Uterus (tissue), 2 donors: ENCODE measurements around the gene C4orf50.

ENCODE experiments used
- POLR2A ChIP-seq, 2 donors: fragments of 450-650 bp; IDR thresholded peaks; one replicate each; pipeline ENCODE4 v1.6.1; 2016; ENCODE audit warnings: antibody characterized with exemption in 2 of 2, mild to moderate bottlenecking in 1 of 2, moderate library complexity in 1 of 2
- TF ChIP-seq, protein P1 (sequence below), 4 experiments: fragments of 200-600 bp in 2 of 4; fragments of 450-650 bp in 2 of 4; sonication (generic) in 2 of 4; IDR thresholded peaks; one replicate each; pipeline ENCODE4 v1.5.1; 2016 to 2019; ENCODE audit warnings: antibody characterized with exemption in 4 of 4, mild to moderate bottlenecking in 2 of 4, moderate library complexity in 1 of 4

DNA sequence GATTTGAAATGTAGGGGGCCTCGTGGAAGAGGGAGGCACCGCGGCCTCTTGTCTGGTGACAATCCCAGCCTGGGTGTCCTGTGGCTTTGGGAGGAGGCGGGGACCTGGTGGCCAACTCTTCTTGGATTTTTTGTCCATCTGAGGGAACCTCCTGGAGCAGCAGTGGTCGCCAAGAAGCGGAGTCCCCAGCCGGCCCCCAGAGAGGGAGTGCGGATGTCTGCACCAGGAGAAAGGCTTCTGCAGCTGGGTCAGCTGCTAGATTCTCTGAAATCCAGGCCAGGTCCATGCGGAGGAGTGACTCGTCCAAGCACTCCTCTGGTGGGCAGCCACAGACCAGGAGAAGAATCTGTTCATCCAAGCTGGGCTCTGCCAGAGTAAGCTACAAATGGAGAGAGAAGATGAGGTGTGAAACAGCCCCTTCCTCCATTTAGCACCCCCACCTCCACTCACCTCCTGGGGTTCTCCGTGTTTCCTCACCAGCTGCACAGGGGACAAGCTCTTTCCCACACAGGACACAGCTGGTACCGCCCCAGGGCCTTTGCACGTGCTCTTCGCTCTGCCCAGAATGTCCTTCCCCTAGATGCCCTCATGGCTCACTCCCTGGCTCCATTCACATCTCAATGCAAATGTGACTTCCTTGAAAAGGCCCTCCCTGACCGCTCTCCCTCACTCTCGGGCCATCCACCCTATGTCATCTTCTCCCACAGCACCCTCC, 27.6 kb downstream of the C4orf50 start:
- TF ChIP-seq, protein P1, sequence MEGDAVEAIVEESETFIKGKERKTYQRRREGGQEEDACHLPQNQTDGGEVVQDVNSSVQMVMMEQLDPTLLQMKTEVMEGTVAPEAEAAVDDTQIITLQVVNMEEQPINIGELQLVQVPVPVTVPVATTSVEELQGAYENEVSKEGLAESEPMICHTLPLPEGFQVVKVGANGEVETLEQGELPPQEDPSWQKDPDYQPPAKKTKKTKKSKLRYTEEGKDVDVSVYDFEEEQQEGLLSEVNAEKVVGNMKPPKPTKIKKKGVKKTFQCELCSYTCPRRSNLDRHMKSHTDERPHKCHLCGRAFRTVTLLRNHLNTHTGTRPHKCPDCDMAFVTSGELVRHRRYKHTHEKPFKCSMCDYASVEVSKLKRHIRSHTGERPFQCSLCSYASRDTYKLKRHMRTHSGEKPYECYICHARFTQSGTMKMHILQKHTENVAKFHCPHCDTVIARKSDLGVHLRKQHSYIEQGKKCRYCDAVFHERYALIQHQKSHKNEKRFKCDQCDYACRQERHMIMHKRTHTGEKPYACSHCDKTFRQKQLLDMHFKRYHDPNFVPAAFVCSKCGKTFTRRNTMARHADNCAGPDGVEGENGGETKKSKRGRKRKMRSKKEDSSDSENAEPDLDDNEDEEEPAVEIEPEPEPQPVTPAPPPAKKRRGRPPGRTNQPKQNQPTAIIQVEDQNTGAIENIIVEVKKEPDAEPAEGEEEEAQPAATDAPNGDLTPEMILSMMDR (IDR thresholded peaks at IDR 0.05), result no peak
- TF ChIP-seq POLR2A (IDR thresholded peaks at IDR 0.05), result no peak
